Fibroblast of villous mesenchyme (primary cell): ENCODE results near the gene TRAF7. TPM values are rescaled to one million over a fixed set of nuclear protein-coding genes. Genes with fewer than 3 reads are reported as not detected.

Source experiments
- DNase-seq: peaks from one replicate; pipeline ENCODE4 v3.0.0-alpha.2; 2010; ENCODE audit warnings: low read depth
- H3K4me3 ChIP-seq: 2 replicates; pipeline ENCODE4 v1.5.1; 2011; ENCODE audit warnings: low read depth, mild to moderate bottlenecking, low read length
- CTCF ChIP-seq: IDR thresholded peaks from 2 replicates; pipeline ENCODE4 v1.5.1; 2012; ENCODE audit warnings: low read depth, mild to moderate bottlenecking, low read length; ENCODE audit not compliant: insufficient read depth
- total RNA-seq: library from RNA; depleted of rRNA; stranded (reverse); fragments of >200 nt; gene quantifications from 2 replicates; pipeline ENCODE4 v1.2.3, GENCODE V29; 2012

The TRAF7 gene
- total RNA-seq, 1 donor: 62.6 TPM

- DNase-seq: no peak
- no peak overlapping the region for H3K4me3 ChIP-seq
- TF ChIP-seq CTCF: no peak
These were observed 8.2 kb upstream of the TRAF7 start for GRCh38 chr16:2147378-2147777.

GRCh38 chr16:2147981-2148671, 7.5 kb upstream of the TRAF7 start, which contains the start of gene RAB26:
TSS of gene RAB26 (plus strand) at chr16:2148625. CDS start at chr16:2148784, 159 bp downstream.
- no peak for TF ChIP-seq CTCF
- peak within 1 kb of the TSS; percentile 49 for H3K4me3 ChIP-seq
- peak; percentile 44 for DNase-seq

- no peak for DNase-seq
- H3K4me3 ChIP-seq: peak overlapping the region; percentile 49
- no peak for TF ChIP-seq CTCF
These were observed 6.6 kb upstream of the TRAF7 start for GRCh38 chr16:2148714-2149629.

- TF ChIP-seq CTCF: no peak
- no peak for DNase-seq
- no peak overlapping the region for H3K4me3 ChIP-seq
These were observed 5.8 kb upstream of the TRAF7 start for GRCh38 chr16:2149630-2150417.

- TF ChIP-seq CTCF: peak; percentile 2
- DNase-seq: peak; percentile 61
- peak overlapping the region; percentile 1 for H3K4me3 ChIP-seq
These were observed 5.0 kb upstream of the TRAF7 start for GRCh38 chr16:2150418-2151187.
